HepG2 (cell line): ENCODE results near the gene ZNF33B. TPM values are rescaled to one million over a fixed set of nuclear protein-coding genes. Genes with fewer than 3 reads are reported as not detected.
A peak's percentile ranks its signal among the peaks of the same experiment; 100 is the strongest.

Experiments
- BHLHE40 ChIP-seq: IDR thresholded peaks from 2 replicates; pipeline ENCODE4 v1.6.1; 2011; ENCODE audit warnings: low read length, improper control_type of control experiment
- CAMTA2 ChIP-seq: sonication (generic); formaldehyde crosslinking; IDR thresholded peaks from 2 replicates; pipeline ENCODE4 v1.4.0; 2020; ENCODE audit warnings: mild to moderate bottlenecking, missing genetic modification reagents, borderline replicate concordance
- E2F2 ChIP-seq: sonication (generic); formaldehyde crosslinking; IDR thresholded peaks from 2 replicates; pipeline ENCODE4 v1.4.0; 2020; ENCODE audit warnings: missing genetic modification reagents, borderline replicate concordance
- HMG20B ChIP-seq: conservative IDR thresholded peaks from 2 replicates; pipeline ENCODE4 v1.6.1; 2016; ENCODE audit warnings: missing genetic modification reagents, missing compliant biosample characterization
- HMGXB4 ChIP-seq, 2 experiments: sonication (generic) in 1 of 2; formaldehyde crosslinking in 1 of 2; IDR thresholded peaks; 2 replicates each; pipeline versions ENCODE4 v1.4.0 to v1.6.1; 2018 to 2020; ENCODE audit warnings: missing genetic modification reagents in 2 of 2, borderline replicate concordance in 1 of 2, low read depth in 1 of 2, mild to moderate bottlenecking in 1 of 2, missing biosample characterization in 1 of 2
- KLF9 ChIP-seq: IDR thresholded peaks from 2 replicates; pipeline ENCODE4 v1.6.1; 2016; ENCODE audit warnings: low read depth
- NFRKB ChIP-seq: fragments of 450-650 bp; IDR thresholded peaks from 2 replicates; pipeline ENCODE4 v1.6.1; 2017
- NRL ChIP-seq: sonication (generic); formaldehyde crosslinking; IDR thresholded peaks from 2 replicates; pipeline ENCODE4 v1.5.0; 2020; ENCODE audit warnings: missing genetic modification reagents, mild to moderate bottlenecking, moderate library complexity, borderline replicate concordance
- PCBP1 ChIP-seq: fragments of 200-400 bp; formaldehyde crosslinking; IDR thresholded peaks from 2 replicates; pipeline ENCODE4 v1.6.1; 2017; ENCODE audit warnings: mild to moderate bottlenecking, low read depth, low read length, borderline replicate concordance
- PRDM10 ChIP-seq: sonication (generic); formaldehyde crosslinking; IDR thresholded peaks from 2 replicates; pipeline ENCODE4 v1.4.0; 2020; ENCODE audit warnings: low read depth, missing genetic modification reagents
- SIN3A ChIP-seq: IDR thresholded peaks from 2 replicates; pipeline ENCODE4 v1.6.1; 2011; ENCODE audit warnings: low read depth, mild to moderate bottlenecking, control low read depth, low read length, borderline replicate concordance
- TBP ChIP-seq: sonication (generic); formaldehyde crosslinking; IDR thresholded peaks from 2 replicates; pipeline ENCODE4 v1.5.0; 2020; ENCODE audit warnings: missing genetic modification reagents
- TBX2 ChIP-seq: sonication (generic); formaldehyde crosslinking; IDR thresholded peaks from 2 replicates; pipeline ENCODE4 v1.5.0; 2020; ENCODE audit warnings: missing genetic modification reagents, mild to moderate bottlenecking, borderline replicate concordance
- TIGD3 ChIP-seq: sonication (generic); formaldehyde crosslinking; IDR thresholded peaks from 2 replicates; pipeline ENCODE4 v1.5.1; 2020; ENCODE audit warnings: mild to moderate bottlenecking, missing genetic modification reagents, borderline replicate concordance
- ZBTB21 ChIP-seq: sonication (generic); formaldehyde crosslinking; IDR thresholded peaks from 2 replicates; pipeline ENCODE4 v1.4.0; 2020; ENCODE audit warnings: missing genetic modification reagents
- ZC3H13 ChIP-seq: sonication (generic); formaldehyde crosslinking; IDR thresholded peaks from 2 replicates; pipeline ENCODE4 v1.8.1; 2023; ENCODE audit warnings: mild to moderate bottlenecking, missing genetic modification reagents, moderate library complexity
- ZFP62 ChIP-seq: sonication (generic); formaldehyde crosslinking; IDR thresholded peaks from 2 replicates; pipeline ENCODE4 v1.4.0; 2020; ENCODE audit warnings: missing genetic modification reagents
- ZNF335 ChIP-seq: sonication (generic); formaldehyde crosslinking; IDR thresholded peaks from 2 replicates; pipeline ENCODE4 v1.4.0; 2020; ENCODE audit warnings: missing genetic modification reagents
- ZNF510 ChIP-seq: sonication (generic); formaldehyde crosslinking; IDR thresholded peaks from 2 replicates; pipeline ENCODE4 v1.4.0; 2020; ENCODE audit warnings: low read depth, mild to moderate bottlenecking, missing genetic modification reagents
- ZNF704 ChIP-seq: sonication (generic); formaldehyde crosslinking; IDR thresholded peaks from 2 replicates; pipeline ENCODE4 v1.8.1; 2023; ENCODE audit warnings: mild to moderate bottlenecking, inconsistent platforms, moderate library complexity, missing genetic modification reagents, borderline replicate concordance
- ZNF740 ChIP-seq: sonication (generic); formaldehyde crosslinking; IDR thresholded peaks from 2 replicates; pipeline ENCODE4 v1.4.0; 2020; ENCODE audit warnings: missing genetic modification reagents
- polyA plus RNA-seq, 8 experiments: library from polyadenylated mRNA; depleted of rRNA in 3 of 8; stranded (reverse) in 7 of 8; unstranded in 1 of 8; fragments of >200 nt; fragmentation: Illumina TruSeq in 4 of 8; extraction: Trizol in 4 of 8; gene quantifications; 2 replicates each; pipeline versions ENCODE4 v1.2.1 to v1.2.3, GENCODE V29; 2011 to 2016; ENCODE audit warnings: low read depth in 4 of 8, missing spikeins in 1 of 8, mixed read lengths in 1 of 8; ENCODE audit not compliant: insufficient read depth in 1 of 8
- total RNA-seq, 5 experiments: library from RNA; depleted of rRNA; stranded (reverse); fragments of >200 nt; fragmentation: Illumina TruSeq; extraction: Trizol; gene quantifications; 2 replicates each; pipeline ENCODE4 v1.2.3, GENCODE V29; 2016; ENCODE audit warnings: low read depth in 1 of 5

ZNF33B gene
- total and polyA plus RNA-seq, 2 of the 13 experiments (the other 11 are each of a cell fraction or from before 2014, with no cell fraction given), result 18.4 to 23.5 TPM

GRCh38 chr10:42543840-42544372 is 94.5 kb downstream of the ZNF33B start (continued):
- no peak for TF ChIP-seq PRDM10
- TF ChIP-seq ZNF740 (CRISPR knock-in tag), result no peak
- no peak for TF ChIP-seq TBP
- no peak for TF ChIP-seq E2F2 (CRISPR knock-in tag)
- no peak for TF ChIP-seq CAMTA2 (CRISPR knock-in tag)
- TF ChIP-seq ZNF335 (CRISPR knock-in tag), result no peak
- TF ChIP-seq TBX2, result peak; percentile 77; the same call in 1 of the 2 replicates
- TF ChIP-seq PCBP1, result no peak
- no peak for TF ChIP-seq TIGD3 (CRISPR knock-in tag)
- no peak for TF ChIP-seq ZNF704 (CRISPR knock-in tag)
- TF ChIP-seq ZNF510 (CRISPR knock-in tag), result no peak
- TF ChIP-seq NRL (CRISPR knock-in tag), result no peak
- TF ChIP-seq NFRKB, result no peak
- no peak for TF ChIP-seq ZFP62 (CRISPR knock-in tag)
- no peak for TF ChIP-seq HMGXB4 (CRISPR knock-in tag; IDR thresholded peaks at IDR 0.05; ENCODE audit: borderline replicate concordance in 1 of 2, low read depth in 1 of 2)
- TF ChIP-seq ZC3H13 (CRISPR knock-in tag), result no peak
- TF ChIP-seq BHLHE40, result 0 out of 2 replicates have a peak, but pooled peaks have one; percentile 29
- TF ChIP-seq KLF9 (CRISPR knock-in tag), result no peak
- TF ChIP-seq ZBTB21, result no peak
- TF ChIP-seq HMG20B (CRISPR knock-in tag), result no peak
- no peak for TF ChIP-seq SIN3A
